ENCODE measurements around the gene CHMP4B. TPM values are rescaled to one million over a fixed set of nuclear protein-coding genes. Genes with fewer than 3 reads are reported as not detected.

Gene CHMP4B
- total RNA-seq, 1 experiment from 2014 or later = 72.5 TPM

- TF ChIP-seq ARID4B (CRISPR knock-in tag; IDR thresholded peaks at IDR 0.05; ENCODE audit: borderline replicate concordance) (no peak), ZSCAN18 (CRISPR knock-in tag; IDR thresholded peaks at IDR 0.05) (no peak)
Observed at GRCh38 chr20:33828326-33828844, 17.2 kb downstream of the CHMP4B start (continued).

GRCh38 chr20:33828967-33829560, 17.9 kb downstream of the CHMP4B start:
- Mint-ChIP-seq H3K36me3 (no peaks in the 10 kb centered on the region), H3K9me3 (no peaks in the 10 kb centered on the region), H3K27me3 (ENCODE audit: low read depth) (no peaks in the 10 kb centered on the region), H3K4me3 (no peak overlapping the region), H3K27ac (no peak overlapping the region), H3K4me1 (peaks cover 59% of the 10 kb centered on the region)
- ChIA-PET CTCF (interaction anchor here (1.9 kb wide), 1 partner anchor 34 kb away, joined by 5 read pairs; no protein-coding TSS in a partner anchor), POLR2A (no interaction called here)
- no peak for TF ChIP-seq SP1 (CRISPR knock-in tag; conservative IDR thresholded peaks at IDR 0.05)
- TF ChIP-seq CREB1 (CRISPR knock-in tag; IDR thresholded peaks at IDR 0.05) = no peak
- TF ChIP-seq RELA (CRISPR knock-in tag; IDR thresholded peaks at IDR 0.05; ENCODE audit: borderline replicate concordance) = no peak
- TF ChIP-seq STAT6 (CRISPR knock-in tag; conservative IDR thresholded peaks at IDR 0.05; ENCODE audit: low read depth) = no peak
- TF ChIP-seq ZNF423 (CRISPR knock-in tag; IDR thresholded peaks at IDR 0.05) = no peak
- TF ChIP-seq ZNF121 (CRISPR knock-in tag; IDR thresholded peaks at IDR 0.05) = no peak
- no peak for TF ChIP-seq ATF3 (CRISPR knock-in tag; conservative IDR thresholded peaks at IDR 0.05)
- TF ChIP-seq RORB (CRISPR knock-in tag; IDR thresholded peaks at IDR 0.05) = no peak
- no peak for TF ChIP-seq TCF7 (CRISPR knock-in tag; IDR thresholded peaks at IDR 0.05; ENCODE audit: low read depth)
- TF ChIP-seq USF2 (CRISPR knock-in tag; IDR thresholded peaks at IDR 0.05) = no peak
- no peak for TF ChIP-seq ZNF232 (CRISPR knock-in tag; IDR thresholded peaks at IDR 0.05)
- no peak for TF ChIP-seq TEAD4 (CRISPR knock-in tag; IDR thresholded peaks at IDR 0.05)
- no peak for TF ChIP-seq ZNF416 (CRISPR knock-in tag; IDR thresholded peaks at IDR 0.05)
- no peak for TF ChIP-seq EMX1 (CRISPR knock-in tag; IDR thresholded peaks at IDR 0.05)
- no peak for TF ChIP-seq HMGA2 (CRISPR knock-in tag; IDR thresholded peaks at IDR 0.05)
- TF ChIP-seq FOXP1 (CRISPR knock-in tag; IDR thresholded peaks at IDR 0.05; ENCODE audit: borderline replicate concordance) = no peak
- TF ChIP-seq E2F4 (CRISPR knock-in tag; IDR thresholded peaks at IDR 0.05; ENCODE audit: borderline replicate concordance, low read depth) = no peak
- DNase-seq (ENCODE audit: low spot score) (no peak), ATAC-seq (no peak)
